Activated CD8-positive, alpha-beta T cell treated with anti-CD3 and anti-CD28 coated beads, Interleukin-2, amount 10 ng/mL, durations not matched to agents 7 days and 5 days (primary cell): ENCODE data around the gene PAIP2. TPM values are rescaled to one million over a fixed set of nuclear protein-coding genes. Genes with fewer than 3 reads are reported as not detected.

Source experiments
- ATAC-seq: fragments of 150-1000 bp; cut with Tn5 transposase; one replicate; pipeline ENCODE4 v1.10.0; 2021; ENCODE audit warnings: moderate library complexity
- CTCF ChIA-PET: fragments of 350-600 bp; sonication (Branson Sonifier 250); formaldehyde crosslinking; loops from one replicate; lab custom pipeline; 2021; ENCODE audit warnings: antibody characterized with exemption; lab: Charles Lee
- POLR2A ChIA-PET: fragments of 350-600 bp; sonication (Branson Sonifier 250); formaldehyde crosslinking; loops from one replicate; lab custom pipeline; 2021; ENCODE audit warnings: antibody characterized with exemption; lab: Charles Lee
- DNase-seq: peaks from one replicate; pipeline ENCODE4 v3.0.0-alpha.2; 2020
- H3K27ac Mint-ChIP-seq: one replicate; pipeline ENCODE4 v1.8.0; 2021; ENCODE audit warnings: mild to moderate bottlenecking, mixed read lengths
- H3K27me3 Mint-ChIP-seq: one replicate; pipeline ENCODE4 v1.8.0; 2021; ENCODE audit warnings: low read depth, mixed read lengths
- H3K36me3 Mint-ChIP-seq: one replicate; pipeline ENCODE4 v1.8.0; 2021; ENCODE audit warnings: low read depth, mixed read lengths
- H3K4me1 Mint-ChIP-seq: one replicate; pipeline ENCODE4 v1.8.0; 2021; ENCODE audit warnings: low read depth, mixed read lengths
- H3K4me3 Mint-ChIP-seq: one replicate; pipeline ENCODE4 v1.8.0; 2021; ENCODE audit warnings: mild to moderate bottlenecking, mixed read lengths
- H3K9me3 Mint-ChIP-seq: one replicate; pipeline ENCODE4 v1.8.0; 2022; ENCODE audit warnings: mixed read lengths; ENCODE audit not compliant: insufficient read depth
- total RNA-seq, 2 experiments: library from RNA; stranded (reverse); gene quantifications; one replicate each; pipeline ENCODE4 v1.2.3, GENCODE V29; 2021

PAIP2 gene
- total RNA-seq, 2 experiments from 2014 or later, result 90.7 to 93.5 TPM

DNA sequence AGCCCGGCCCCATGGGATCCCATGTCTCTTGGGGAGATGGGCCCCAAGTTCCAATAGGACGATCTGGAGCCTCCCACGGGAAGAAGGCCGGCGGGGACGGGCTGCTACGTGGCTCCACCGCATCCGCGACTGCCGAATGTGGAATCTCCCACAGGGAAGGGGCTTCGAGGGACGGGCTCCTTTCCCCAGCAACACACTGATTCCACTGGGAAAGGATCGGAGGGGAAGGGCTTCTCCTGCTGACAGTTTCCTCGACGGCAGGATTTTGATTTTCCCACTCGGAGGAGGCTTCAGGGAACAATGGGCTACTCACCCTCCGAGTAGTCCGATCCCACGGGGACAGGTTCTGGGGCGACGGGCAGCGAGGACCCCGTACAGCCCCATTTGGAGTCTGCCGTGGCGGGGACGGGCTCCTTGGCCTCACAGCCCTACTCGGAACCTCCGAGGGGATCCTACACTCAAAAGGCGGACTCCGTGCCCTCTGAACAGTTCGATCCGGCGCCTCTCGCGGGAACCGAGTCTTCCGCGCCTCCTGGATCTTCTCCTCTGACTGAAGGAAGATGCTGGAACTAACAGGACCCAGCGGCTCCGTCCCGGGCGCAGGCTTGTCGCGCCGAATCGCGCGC lies 52.0 kb downstream of the PAIP2 start:
- Mint-ChIP-seq H3K36me3 (peaks cover 31% of the 10 kb centered on the region), H3K27me3 (no peaks in the 10 kb centered on the region), H3K9me3 (no peaks in the 10 kb centered on the region), H3K4me1 (peaks cover 64% of the 10 kb centered on the region), H3K4me3 (peak overlapping the region; percentile 98), H3K27ac (peak overlapping the region; percentile 97)
- DNase-seq, result peak; percentile 40
- ATAC-seq, result no peak
- POLR2A ChIA-PET, result interaction anchor here (0.6 to 11.6 kb wide), 6 partner anchors 9 to 118 kb away, joined by 3 to 139 read pairs (median 20); partner anchors contain the start of genes MATR3, PAIP2 and SPATA24
- CTCF ChIA-PET, result interaction anchor here (1.0 to 4.4 kb wide), 7 partner anchors 10 to 119 kb away, joined by 3 to 32 read pairs (median 4); partner anchors contain the start of genes PAIP2 and SPATA24

DNA sequence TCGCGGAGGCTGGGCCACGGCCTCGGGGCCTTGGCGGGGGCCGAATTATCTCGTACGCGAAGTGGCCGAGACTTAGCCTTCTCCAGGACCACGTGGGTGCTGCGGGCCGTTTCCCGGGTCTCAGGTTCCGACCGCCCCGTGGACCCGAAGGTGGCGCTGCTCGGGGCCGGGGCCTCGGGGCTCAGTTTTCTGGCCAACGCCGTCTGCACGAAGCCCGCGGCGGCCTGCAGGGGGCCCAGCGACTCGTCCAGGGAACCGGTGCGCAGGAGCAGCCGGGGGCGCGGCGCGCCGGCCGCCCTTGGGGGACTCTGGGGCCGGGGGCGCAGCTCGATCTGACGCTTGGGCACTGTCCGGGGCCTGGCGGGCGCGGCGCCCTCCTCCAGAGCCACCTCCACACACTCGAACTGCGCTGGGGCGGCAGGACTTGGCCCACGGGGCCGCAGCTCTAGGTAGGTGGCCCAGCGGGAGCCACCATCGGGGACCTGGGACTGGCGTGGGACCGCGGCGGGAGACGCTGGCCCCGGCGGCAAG lies 52.5 kb downstream of the PAIP2 start:
- H3K36me3 Mint-ChIP-seq, result peaks cover 29% of the 10 kb centered on the region
- DNase-seq (peak; percentile 80), ATAC-seq (peak; percentile 17)
- peak overlapping the region; percentile 98 for H3K4me3 Mint-ChIP-seq
- ChIA-PET CTCF (interaction anchor here (0.8 to 1.6 kb wide), 5 partner anchors 9 to 118 kb away, joined by 4 to 5 read pairs (median 4); partner anchors contain the start of genes PAIP2 and SPATA24), POLR2A (interaction anchor here (4.9 to 11.6 kb wide), 2 partner anchors 53 to 100 kb away, joined by 37 to 139 read pairs; partner anchors contain the start of genes MATR3 and PAIP2)
- H3K27ac Mint-ChIP-seq, result peak overlapping the region; percentile 97
- H3K27me3 Mint-ChIP-seq, result no peaks in the 10 kb centered on the region
- H3K9me3 Mint-ChIP-seq, result no peaks in the 10 kb centered on the region
- H3K4me1 Mint-ChIP-seq, result peaks cover 62% of the 10 kb centered on the region

DNA sequence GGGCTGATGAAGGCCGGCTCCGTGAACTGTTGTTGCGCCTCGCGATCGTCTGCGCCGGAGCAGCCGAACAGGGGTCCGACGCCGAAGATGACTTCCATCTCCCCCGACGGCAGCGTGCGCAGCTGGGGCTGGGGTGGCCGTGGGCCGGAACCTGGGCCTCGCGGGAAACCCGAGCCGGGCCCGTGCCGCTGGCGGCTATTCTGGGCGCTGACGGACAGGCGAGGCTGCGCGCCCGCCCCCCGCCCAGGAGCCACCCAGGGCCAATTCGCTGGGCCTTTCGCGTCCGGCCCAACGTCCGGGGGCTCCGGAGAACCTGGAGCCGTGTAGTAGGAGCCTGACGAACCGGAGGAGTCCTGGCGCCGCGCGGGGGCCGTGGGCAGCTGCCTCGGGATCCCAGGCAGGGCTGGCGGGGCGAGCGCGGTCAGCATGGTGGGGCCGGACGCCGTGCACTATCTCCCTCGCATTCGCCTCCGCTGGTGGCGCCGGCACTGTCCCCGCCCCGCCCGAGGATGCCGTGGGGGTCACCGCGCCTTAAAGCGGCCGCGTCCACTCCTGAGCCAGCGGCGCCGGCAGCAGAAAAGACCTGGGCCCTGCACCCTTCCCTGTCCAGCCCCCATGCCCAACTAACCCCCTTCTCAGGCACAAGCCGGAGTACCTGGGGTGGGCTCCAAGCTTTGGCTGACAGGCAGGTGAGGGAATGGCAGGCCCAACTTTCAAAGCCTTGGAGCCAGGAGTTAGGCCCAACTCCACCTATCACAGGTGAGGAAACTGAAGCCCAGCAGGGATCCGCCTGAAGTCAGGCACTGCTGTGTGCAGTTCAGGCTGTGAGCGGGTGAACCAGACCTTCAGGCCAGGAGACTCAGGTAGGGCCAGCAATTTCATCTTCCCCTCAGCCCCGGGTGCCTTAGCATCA lies 53.3 kb downstream of the PAIP2 start, which contains the start of gene PROB1:
Gene PROB1 (minus strand): TSS at position 451 of the 913 bp plus-strand sequence. CDS start 23 bp downstream, at position 428.
- no peak for ATAC-seq
- H3K27ac Mint-ChIP-seq, result peak within 1 kb of the TSS; percentile 97
- peaks cover 25% of the 10 kb centered on the region for H3K36me3 Mint-ChIP-seq
- peak within 1 kb of the TSS; percentile 98 for H3K4me3 Mint-ChIP-seq
- H3K4me1 Mint-ChIP-seq, result peaks cover 62% of the 10 kb centered on the region
- CTCF ChIA-PET, result interaction anchor here (0.8 to 1.6 kb wide), 7 partner anchors 8 to 117 kb away, joined by 3 to 5 read pairs (median 4); partner anchors contain the start of genes PAIP2 and SPATA24
- no peaks in the 10 kb centered on the region for H3K27me3 Mint-ChIP-seq
- POLR2A ChIA-PET, result interaction anchor here (1.2 to 11.6 kb wide), 3 partner anchors 9 to 101 kb away, joined by 4 to 139 read pairs (median 5); partner anchors contain the start of genes PAIP2 and SPATA24
- no peak for DNase-seq
- no peaks in the 10 kb centered on the region for H3K9me3 Mint-ChIP-seq

DNA sequence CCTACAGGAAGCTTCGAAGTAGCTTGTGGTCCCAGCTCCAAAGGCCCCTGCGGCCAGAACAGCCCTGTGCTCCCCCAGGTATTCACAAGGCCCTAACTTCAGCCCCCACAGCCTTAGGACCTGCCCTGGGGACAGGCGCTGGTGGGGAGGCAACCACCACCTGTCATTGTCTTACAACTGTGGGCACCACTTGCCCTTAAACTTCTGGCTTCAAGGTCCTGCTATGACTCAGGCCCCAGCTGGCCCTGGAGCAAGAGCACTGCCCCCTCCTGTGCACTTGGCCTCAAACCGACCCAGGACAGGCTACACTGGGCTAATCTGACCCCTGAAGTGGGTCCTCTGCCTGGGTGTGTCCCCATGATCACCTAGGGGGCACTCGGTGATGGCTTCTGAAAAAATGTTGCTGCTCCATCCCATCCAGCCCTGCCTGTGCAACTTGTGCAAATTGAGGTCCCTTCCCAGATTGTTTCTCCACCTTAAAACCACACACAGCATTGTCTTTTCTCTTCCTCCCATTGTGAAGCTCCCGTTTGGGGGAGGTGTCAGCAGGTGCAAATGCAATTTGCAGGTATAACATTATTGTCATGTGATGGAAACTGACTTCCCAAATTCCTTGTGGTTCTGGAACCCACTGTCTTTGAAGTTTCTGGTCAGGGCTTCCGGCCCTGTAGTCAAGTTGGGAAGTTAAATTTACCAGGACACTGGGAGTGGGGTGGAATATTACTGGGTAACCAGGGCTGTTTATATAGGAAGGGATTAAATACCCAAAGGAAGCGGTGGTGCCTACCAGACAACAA lies 54.4 kb downstream of the PAIP2 start:
- POLR2A ChIA-PET, result interaction anchor here (1.0 to 11.6 kb wide), 6 partner anchors 8 to 166 kb away, joined by 3 to 139 read pairs (median 4); partner anchors contain the start of genes PAIP2 and SPATA24
- H3K4me3 Mint-ChIP-seq, result no peak overlapping the region
- peaks cover 27% of the 10 kb centered on the region for H3K36me3 Mint-ChIP-seq
- no peak for ATAC-seq
- H3K9me3 Mint-ChIP-seq, result no peaks in the 10 kb centered on the region
- H3K27me3 Mint-ChIP-seq, result no peaks in the 10 kb centered on the region
- no peak for DNase-seq
- no peak overlapping the region for H3K27ac Mint-ChIP-seq
- CTCF ChIA-PET, result interaction anchor here (1.0 to 1.5 kb wide), 3 partner anchors 11 to 54 kb away, joined by 3 read pairs; partner anchors contain the start of gene PAIP2
- H3K4me1 Mint-ChIP-seq, result peaks cover 51% of the 10 kb centered on the region

DNA sequence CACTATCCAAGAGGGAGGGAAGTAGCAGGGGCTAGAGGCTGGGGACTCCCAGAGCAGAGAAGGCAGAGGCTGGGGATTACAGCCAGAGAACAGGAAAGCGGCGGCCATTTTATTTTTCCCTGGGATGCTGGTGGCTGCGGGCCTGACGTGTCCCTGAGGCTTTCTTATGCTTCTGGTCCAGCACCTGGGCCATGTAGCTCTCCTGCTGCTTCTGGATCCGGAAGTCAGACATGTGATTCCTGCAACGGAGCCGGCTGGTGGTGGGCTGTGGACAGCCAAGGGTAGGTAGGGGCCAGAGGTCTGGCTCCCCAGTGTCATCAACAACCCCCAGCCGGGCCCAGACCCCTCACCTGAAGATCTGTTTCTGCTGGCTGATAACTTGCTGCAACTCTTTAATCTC lies 55.0 kb downstream of the PAIP2 start:
- ATAC-seq, result no peak
- no peaks in the 10 kb centered on the region for H3K27me3 Mint-ChIP-seq
- DNase-seq, result no peak
- no peaks in the 10 kb centered on the region for H3K9me3 Mint-ChIP-seq
- H3K27ac Mint-ChIP-seq, result no peak overlapping the region
- POLR2A ChIA-PET, result interaction anchor here (1.0 to 1.3 kb wide), 3 partner anchors 96 to 165 kb away, joined by 3 read pairs; no protein-coding TSS in a partner anchor
- no peak overlapping the region for H3K4me3 Mint-ChIP-seq
- H3K36me3 Mint-ChIP-seq, result peaks cover 27% of the 10 kb centered on the region
- CTCF ChIA-PET, result interaction anchor here (1.5 kb wide), 1 partner anchor 11 kb away, joined by 3 read pairs; no protein-coding TSS in a partner anchor
- H3K4me1 Mint-ChIP-seq, result peaks cover 45% of the 10 kb centered on the region

DNA sequence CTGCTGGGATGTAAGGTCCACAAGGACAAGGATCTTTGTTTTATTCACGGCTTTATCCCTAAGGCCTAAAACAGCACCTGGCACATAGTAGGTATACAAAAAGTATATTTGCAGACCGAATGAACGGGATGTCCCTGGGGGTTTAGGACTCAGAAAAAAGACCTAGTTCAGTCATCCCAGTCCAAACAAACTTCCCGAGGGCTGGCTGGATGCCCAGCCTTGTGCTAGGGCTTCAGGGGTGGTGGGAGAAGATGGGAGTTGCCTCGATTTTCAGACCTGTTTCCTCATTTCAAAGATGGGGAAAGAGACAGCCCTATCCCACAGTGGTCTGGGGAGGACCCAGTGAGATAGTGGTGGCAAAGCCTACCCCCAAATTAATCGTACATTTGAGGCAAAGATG lies 56.3 kb downstream of the PAIP2 start:
- Mint-ChIP-seq H3K4me3 (no peak overlapping the region), H3K27ac (no peak overlapping the region), H3K9me3 (no peaks in the 10 kb centered on the region), H3K27me3 (no peaks in the 10 kb centered on the region), H3K36me3 (peaks cover 24% of the 10 kb centered on the region), H3K4me1 (peaks cover 46% of the 10 kb centered on the region)
- DNase-seq, result no peak
- ATAC-seq, result no peak
- POLR2A ChIA-PET, result no interaction called here
- CTCF ChIA-PET, result interaction anchor here (1.0 to 1.1 kb wide), 2 partner anchors 24 to 56 kb away, joined by 3 read pairs; partner anchors contain the start of gene PAIP2

DNA sequence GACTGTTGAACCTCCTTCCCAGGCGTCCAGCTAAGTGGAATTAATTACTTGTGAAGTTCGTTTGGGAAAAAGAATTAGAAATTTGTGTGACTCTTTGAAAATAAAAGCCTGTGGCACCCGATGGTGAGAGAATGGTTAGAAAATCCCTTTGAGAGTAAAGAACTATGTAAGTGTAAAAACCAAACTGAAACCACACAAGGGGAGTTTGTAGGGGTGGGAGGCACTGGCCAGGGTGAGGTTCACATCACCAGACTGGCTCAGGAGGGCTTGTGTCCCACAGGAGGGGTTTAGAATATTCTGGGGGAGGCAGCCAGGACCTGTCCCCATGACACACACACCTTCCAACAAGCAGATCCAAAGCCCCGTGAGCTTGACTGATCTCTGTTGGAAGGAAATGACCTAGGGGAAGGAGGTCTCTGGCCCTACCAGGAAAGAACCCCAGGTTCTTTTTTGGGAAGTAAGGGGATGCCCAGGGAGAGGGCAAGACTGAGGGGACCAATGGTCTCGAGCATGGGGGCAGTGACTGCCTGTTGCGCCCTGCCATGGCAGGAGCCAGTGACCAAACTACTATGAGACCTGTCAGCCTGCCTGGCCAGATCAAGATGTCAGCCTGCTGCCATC lies 58.0 kb downstream of the PAIP2 start:
- Mint-ChIP-seq H3K27ac (peak overlapping the region; percentile 2), H3K9me3 (no peaks in the 10 kb centered on the region), H3K4me1 (peaks cover 57% of the 10 kb centered on the region), H3K4me3 (no peak overlapping the region), H3K27me3 (no peaks in the 10 kb centered on the region), H3K36me3 (peaks cover 20% of the 10 kb centered on the region)
- CTCF ChIA-PET, result no interaction called here
- DNase-seq (no peak), ATAC-seq (no peak)
- POLR2A ChIA-PET, result no interaction called here

DNA sequence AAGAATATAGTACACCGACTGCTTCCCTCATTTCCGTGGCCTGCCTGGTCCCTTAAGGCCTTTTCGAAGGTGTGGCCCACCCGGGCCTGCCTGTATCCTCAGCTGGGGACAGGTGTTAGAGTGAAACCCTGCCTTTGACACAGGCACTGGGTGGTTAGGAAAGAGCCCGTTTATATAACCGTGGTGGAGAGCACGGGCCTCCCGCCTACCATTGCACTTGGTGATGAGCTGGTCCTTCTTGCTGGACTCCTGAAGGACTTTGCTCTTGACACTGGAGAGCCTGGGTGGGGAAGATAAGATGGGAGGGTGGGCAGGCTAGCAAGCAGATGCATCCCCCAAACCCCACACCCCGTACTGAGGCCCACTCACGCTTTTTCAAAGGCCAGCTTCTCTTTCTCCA lies 59.9 kb downstream of the PAIP2 start:
- Mint-ChIP-seq H3K9me3 (no peaks in the 10 kb centered on the region), H3K27ac (peak overlapping the region; percentile 43), H3K4me1 (peaks cover 43% of the 10 kb centered on the region), H3K4me3 (no peak overlapping the region), H3K36me3 (peaks cover 12% of the 10 kb centered on the region), H3K27me3 (no peaks in the 10 kb centered on the region)
- ATAC-seq (no peak), DNase-seq (no peak)
- POLR2A ChIA-PET, result interaction anchor here (0.6 to 4.6 kb wide), 2 partner anchors 10 to 110 kb away, joined by 4 to 39 read pairs; partner anchors contain the start of gene MZB1
- CTCF ChIA-PET, result interaction anchor here (1.2 to 4.2 kb wide), 6 partner anchors 11 to 116 kb away, joined by 3 to 17 read pairs (median 8); partner anchors contain the start of genes MZB1, PAIP2 and STING1

DNA sequence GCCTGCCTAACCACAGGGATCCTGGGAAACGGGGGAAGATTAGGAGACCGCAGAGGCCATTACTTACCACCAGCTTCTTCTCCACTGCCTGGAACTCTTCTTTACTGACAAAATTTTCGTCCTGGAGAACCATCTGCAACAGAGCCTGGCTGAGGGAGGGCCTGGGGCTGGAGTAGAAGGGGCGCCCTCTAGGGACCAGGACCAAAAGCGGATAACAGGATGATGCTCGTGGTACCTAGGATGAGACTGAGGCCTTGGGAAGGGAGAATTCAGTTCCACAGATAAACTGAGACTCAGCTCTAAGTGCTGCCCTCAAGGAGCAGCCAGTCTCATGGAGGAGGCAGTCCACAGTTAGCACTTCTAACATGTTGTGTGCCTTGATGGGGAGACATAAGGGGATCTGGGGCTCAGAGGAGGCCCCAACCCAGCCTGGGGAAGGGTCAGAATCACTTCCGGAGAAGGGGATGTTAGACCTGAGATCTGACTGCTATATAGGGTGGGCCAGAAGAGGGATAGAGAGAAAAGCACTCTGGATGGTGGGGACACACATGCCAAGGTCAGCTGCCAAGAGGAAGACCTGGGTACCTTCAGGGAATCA lies 61.0 kb downstream of the PAIP2 start:
- peak overlapping the region; percentile 94 for H3K4me3 Mint-ChIP-seq
- no peaks in the 10 kb centered on the region for H3K27me3 Mint-ChIP-seq
- DNase-seq, result no peak
- POLR2A ChIA-PET, result interaction anchor here (0.6 to 4.6 kb wide), 2 partner anchors 11 to 172 kb away, joined by 3 to 39 read pairs; partner anchors contain the start of gene MZB1
- ATAC-seq, result no peak
- CTCF ChIA-PET, result interaction anchor here (0.7 to 4.2 kb wide), 17 partner anchors 8 to 172 kb away, joined by 3 to 17 read pairs (median 4); partner anchors contain the start of genes MZB1, PAIP2, PROB1 and STING1
- peaks cover 10% of the 10 kb centered on the region for H3K36me3 Mint-ChIP-seq
- peak overlapping the region; percentile 100 for H3K27ac Mint-ChIP-seq
- peaks cover 41% of the 10 kb centered on the region for H3K4me1 Mint-ChIP-seq
- H3K9me3 Mint-ChIP-seq, result no peaks in the 10 kb centered on the region
